ENCODE measurements around the gene TSPAN18. TPM values are rescaled to one million over a fixed set of nuclear protein-coding genes. Genes with fewer than 3 reads are reported as not detected.

TSPAN18 gene
- total RNA-seq, 1 donor from 2014 or later, result 25.7 TPM

GRCh38 chr11:44885065-44885810 lies 158.5 kb downstream of the TSPAN18 start:
- H3K4me3 Mint-ChIP-seq (ENCODE audit: low read depth), result no peak overlapping the region
- no peaks in the 10 kb centered on the region for H3K9me3 Mint-ChIP-seq (ENCODE audit: low read depth)

GRCh38 chr11:44885919-44886789 lies 159.4 kb downstream of the TSPAN18 start:
- no peaks in the 10 kb centered on the region for H3K27me3 Mint-ChIP-seq
- H3K4me3 Mint-ChIP-seq (ENCODE audit: low read depth), result no peak overlapping the region
- H3K9me3 Mint-ChIP-seq (ENCODE audit: low read depth), result no peaks in the 10 kb centered on the region
- no peak for DNase-seq (ENCODE audit: low spot score, unreplicated experiment)
- TF ChIP-seq CTCF (IDR thresholded peaks at IDR 0.05; ENCODE audit: unreplicated experiment), result no peak
- H3K4me1 Mint-ChIP-seq (ENCODE audit: low read depth), result peaks cover 38% of the 10 kb centered on the region
- H3K36me3 Mint-ChIP-seq (ENCODE audit: insufficient read depth), result no peaks in the 10 kb centered on the region
- peak overlapping the region; percentile 31 for H3K27ac Mint-ChIP-seq

More at GRCh38 chr11:44885065-44885810, 158.5 kb downstream of the TSPAN18 start:
- Mint-ChIP-seq H3K36me3 (ENCODE audit: insufficient read depth) (no peaks in the 10 kb centered on the region), H3K27me3 (no peaks in the 10 kb centered on the region), H3K4me1 (ENCODE audit: low read depth) (peaks cover 38% of the 10 kb centered on the region), H3K27ac (no peak overlapping the region)
- DNase-seq (ENCODE audit: low spot score, unreplicated experiment), result no peak
- TF ChIP-seq CTCF (IDR thresholded peaks at IDR 0.05; ENCODE audit: unreplicated experiment), result no peak

- Mint-ChIP-seq H3K27me3 (no peaks in the 10 kb centered on the region), H3K4me1 (ENCODE audit: low read depth) (peaks cover 38% of the 10 kb centered on the region), H3K4me3 (ENCODE audit: low read depth) (no peak overlapping the region), H3K36me3 (ENCODE audit: insufficient read depth) (no peaks in the 10 kb centered on the region), H3K9me3 (ENCODE audit: low read depth) (no peaks in the 10 kb centered on the region), H3K27ac (no peak overlapping the region)
- no peak for TF ChIP-seq CTCF (IDR thresholded peaks at IDR 0.05; ENCODE audit: unreplicated experiment)
- no peak for DNase-seq (ENCODE audit: low spot score, unreplicated experiment)
Measured at GRCh38 chr11:44886790-44887140, 160.0 kb downstream of the TSPAN18 start.

- Mint-ChIP-seq H3K4me3 (ENCODE audit: low read depth) (no peak overlapping the region), H3K27ac (no peak overlapping the region), H3K36me3 (ENCODE audit: insufficient read depth) (no peaks in the 10 kb centered on the region), H3K9me3 (ENCODE audit: low read depth) (no peaks in the 10 kb centered on the region), H3K4me1 (ENCODE audit: low read depth) (peaks cover 35% of the 10 kb centered on the region), H3K27me3 (no peaks in the 10 kb centered on the region)
- TF ChIP-seq CTCF (IDR thresholded peaks at IDR 0.05; ENCODE audit: unreplicated experiment), result no peak
- no peak for DNase-seq (ENCODE audit: low spot score, unreplicated experiment)
Measured at GRCh38 chr11:44887636-44888035, 160.9 kb downstream of the TSPAN18 start.

- no peaks in the 10 kb centered on the region for H3K9me3 Mint-ChIP-seq (ENCODE audit: low read depth)
- DNase-seq (ENCODE audit: low spot score, unreplicated experiment), result no peak
- no peak overlapping the region for H3K27ac Mint-ChIP-seq
- TF ChIP-seq CTCF (IDR thresholded peaks at IDR 0.05; ENCODE audit: unreplicated experiment), result no peak
- peaks cover 22% of the 10 kb centered on the region for H3K4me1 Mint-ChIP-seq (ENCODE audit: low read depth)
- no peaks in the 10 kb centered on the region for H3K36me3 Mint-ChIP-seq (ENCODE audit: insufficient read depth)
- H3K27me3 Mint-ChIP-seq, result no peaks in the 10 kb centered on the region
- no peak overlapping the region for H3K4me3 Mint-ChIP-seq (ENCODE audit: low read depth)
Measured at GRCh38 chr11:44889266-44889665, 162.5 kb downstream of the TSPAN18 start.
